ENCODE measurements around the gene EPS8. TPM values are rescaled to one million over a fixed set of nuclear protein-coding genes. Genes with fewer than 3 reads are reported as not detected.

Gene EPS8
- total RNA-seq, 2 experiments from 2014 or later: 1.4 to 2.1 TPM

- no peaks in the 10 kb centered on the region for H3K36me3 Mint-ChIP-seq
- H3K27me3 Mint-ChIP-seq: peaks cover 20% of the 10 kb centered on the region
- CTCF ChIA-PET: no interaction called here
- ATAC-seq (no peak), DNase-seq (no peak)
- no peaks in the 10 kb centered on the region for H3K4me1 Mint-ChIP-seq
- no peak overlapping the region for H3K4me3 Mint-ChIP-seq
- no peaks in the 10 kb centered on the region for H3K9me3 Mint-ChIP-seq (ENCODE audit: low read depth)
- H3K27ac Mint-ChIP-seq: no peak overlapping the region
These were observed 56.7 kb downstream of the EPS8 start for GRCh38 chr12:15732341-15733061.

- Mint-ChIP-seq H3K36me3 (no peaks in the 10 kb centered on the region), H3K27me3 (peaks cover 20% of the 10 kb centered on the region), H3K4me1 (no peaks in the 10 kb centered on the region), H3K9me3 (ENCODE audit: low read depth) (no peaks in the 10 kb centered on the region), H3K27ac (no peak overlapping the region), H3K4me3 (no peak overlapping the region)
- no peak for ATAC-seq
- DNase-seq: no peak
- CTCF ChIA-PET: no interaction called here
These were observed 57.2 kb downstream of the EPS8 start for GRCh38 chr12:15731940-15732339.

GRCh38 chr12:15729097-15729496 lies 60.1 kb downstream of the EPS8 start:
- no peaks in the 10 kb centered on the region for H3K4me1 Mint-ChIP-seq
- no peak for DNase-seq
- peaks cover 26% of the 10 kb centered on the region for H3K27me3 Mint-ChIP-seq
- no peak for ATAC-seq
- H3K4me3 Mint-ChIP-seq: no peak overlapping the region
- CTCF ChIA-PET: no interaction called here
- H3K27ac Mint-ChIP-seq: no peak overlapping the region
- no peaks in the 10 kb centered on the region for H3K36me3 Mint-ChIP-seq
- H3K9me3 Mint-ChIP-seq (ENCODE audit: low read depth): no peaks in the 10 kb centered on the region

GRCh38 chr12:15728118-15728598 lies 61.0 kb downstream of the EPS8 start:
- CTCF ChIA-PET: no interaction called here
- H3K36me3 Mint-ChIP-seq: no peaks in the 10 kb centered on the region
- DNase-seq (no peak), ATAC-seq (no peak)
- no peak overlapping the region for H3K27ac Mint-ChIP-seq
- no peak overlapping the region for H3K4me3 Mint-ChIP-seq
- no peaks in the 10 kb centered on the region for H3K4me1 Mint-ChIP-seq
- H3K9me3 Mint-ChIP-seq (ENCODE audit: low read depth): no peaks in the 10 kb centered on the region
- peaks cover 23% of the 10 kb centered on the region for H3K27me3 Mint-ChIP-seq

- CTCF ChIA-PET: interaction anchor here (1.0 kb wide), 1 partner anchor 9 kb away, joined by 3 read pairs; no protein-coding TSS in a partner anchor
- ATAC-seq (no peak), DNase-seq (no peak)
- no peak overlapping the region for H3K27ac Mint-ChIP-seq
- H3K4me3 Mint-ChIP-seq: no peak overlapping the region
- H3K27me3 Mint-ChIP-seq: peaks cover 23% of the 10 kb centered on the region
- H3K4me1 Mint-ChIP-seq: no peaks in the 10 kb centered on the region
- no peaks in the 10 kb centered on the region for H3K9me3 Mint-ChIP-seq (ENCODE audit: low read depth)
- H3K36me3 Mint-ChIP-seq: no peaks in the 10 kb centered on the region
These were observed 62.4 kb downstream of the EPS8 start for GRCh38 chr12:15726878-15727150.

- CTCF ChIA-PET: interaction anchor here (1.0 kb wide), 1 partner anchor 10 kb away, joined by 3 read pairs; no protein-coding TSS in a partner anchor
- Mint-ChIP-seq H3K27ac (no peak overlapping the region), H3K9me3 (ENCODE audit: low read depth) (no peaks in the 10 kb centered on the region), H3K4me3 (no peak overlapping the region), H3K36me3 (no peaks in the 10 kb centered on the region), H3K4me1 (no peaks in the 10 kb centered on the region), H3K27me3 (peaks cover 21% of the 10 kb centered on the region)
- ATAC-seq: no peak
- no peak for DNase-seq
These were observed 62.9 kb downstream of the EPS8 start for GRCh38 chr12:15726027-15726877.

GRCh38 chr12:15722951-15723350 lies 66.2 kb downstream of the EPS8 start:
- DNase-seq: no peak
- no peak overlapping the region for H3K27ac Mint-ChIP-seq
- H3K4me3 Mint-ChIP-seq: no peak overlapping the region
- H3K9me3 Mint-ChIP-seq (ENCODE audit: low read depth): no peaks in the 10 kb centered on the region
- no peaks in the 10 kb centered on the region for H3K36me3 Mint-ChIP-seq
- peaks cover 13% of the 10 kb centered on the region for H3K27me3 Mint-ChIP-seq
- no peak for ATAC-seq
- H3K4me1 Mint-ChIP-seq: no peaks in the 10 kb centered on the region
- CTCF ChIA-PET: no interaction called here

- CTCF ChIA-PET: no interaction called here
- Mint-ChIP-seq H3K36me3 (no peaks in the 10 kb centered on the region), H3K9me3 (ENCODE audit: low read depth) (no peaks in the 10 kb centered on the region), H3K4me3 (no peak overlapping the region), H3K4me1 (no peaks in the 10 kb centered on the region), H3K27ac (no peak overlapping the region), H3K27me3 (peaks cover 21% of the 10 kb centered on the region)
- no peak for DNase-seq
- ATAC-seq: no peak
These were observed 67.7 kb downstream of the EPS8 start for GRCh38 chr12:15721316-15722115.

GRCh38 chr12:15720295-15720694 lies 68.9 kb downstream of the EPS8 start:
- Mint-ChIP-seq H3K4me1 (no peaks in the 10 kb centered on the region), H3K9me3 (ENCODE audit: low read depth) (no peaks in the 10 kb centered on the region), H3K27ac (no peak overlapping the region), H3K36me3 (no peaks in the 10 kb centered on the region), H3K4me3 (no peak overlapping the region), H3K27me3 (peaks cover 22% of the 10 kb centered on the region)
- CTCF ChIA-PET: no interaction called here
- DNase-seq: no peak
- ATAC-seq: no peak

GRCh38 chr12:15719230-15719629 lies 70.0 kb downstream of the EPS8 start:
- ATAC-seq: no peak
- H3K9me3 Mint-ChIP-seq (ENCODE audit: low read depth): no peaks in the 10 kb centered on the region
- H3K27me3 Mint-ChIP-seq: peaks cover 26% of the 10 kb centered on the region
- H3K27ac Mint-ChIP-seq: no peak overlapping the region
- H3K36me3 Mint-ChIP-seq: no peaks in the 10 kb centered on the region
- CTCF ChIA-PET: interaction anchor here (1.4 kb wide), 1 partner anchor 10 kb away, joined by 3 read pairs; no protein-coding TSS in a partner anchor
- no peak overlapping the region for H3K4me3 Mint-ChIP-seq
- no peak for DNase-seq
- no peaks in the 10 kb centered on the region for H3K4me1 Mint-ChIP-seq

- DNase-seq: no peak
- CTCF ChIA-PET: interaction anchor here (1.4 kb wide), 1 partner anchor 9 kb away, joined by 3 read pairs; no protein-coding TSS in a partner anchor
- Mint-ChIP-seq H3K4me1 (no peaks in the 10 kb centered on the region), H3K27me3 (peaks cover 29% of the 10 kb centered on the region), H3K36me3 (no peaks in the 10 kb centered on the region), H3K9me3 (ENCODE audit: low read depth) (no peaks in the 10 kb centered on the region), H3K27ac (no peak overlapping the region), H3K4me3 (no peak overlapping the region)
- ATAC-seq: no peak
These were observed 71.1 kb downstream of the EPS8 start for GRCh38 chr12:15717940-15718567.

GRCh38 chr12:15716581-15716980 lies 72.6 kb downstream of the EPS8 start:
- Mint-ChIP-seq H3K4me3 (no peak overlapping the region), H3K9me3 (ENCODE audit: low read depth) (no peaks in the 10 kb centered on the region), H3K36me3 (no peaks in the 10 kb centered on the region), H3K4me1 (no peaks in the 10 kb centered on the region), H3K27me3 (peaks cover 29% of the 10 kb centered on the region), H3K27ac (no peak overlapping the region)
- CTCF ChIA-PET: no interaction called here
- no peak for ATAC-seq
- DNase-seq: no peak

- CTCF ChIA-PET: no interaction called here
- no peaks in the 10 kb centered on the region for H3K4me1 Mint-ChIP-seq
- H3K27me3 Mint-ChIP-seq: peaks cover 32% of the 10 kb centered on the region
- no peaks in the 10 kb centered on the region for H3K9me3 Mint-ChIP-seq (ENCODE audit: low read depth)
- H3K27ac Mint-ChIP-seq: no peak overlapping the region
- H3K36me3 Mint-ChIP-seq: no peaks in the 10 kb centered on the region
- no peak overlapping the region for H3K4me3 Mint-ChIP-seq
- no peak for ATAC-seq
- no peak for DNase-seq
These were observed 74.9 kb downstream of the EPS8 start for GRCh38 chr12:15714256-15714655.

Data from activated CD8-positive, alpha-beta memory T cell treated with anti-CD3 and anti-CD28 coated beads, Interleukin-2, amount 10 ng/mL, durations not matched to agents 7 days and 5 days (primary cell).